ENCODE measurements around the gene CASTOR2.
"Not testable (repeated sequence)": the region's sequence is repeated elsewhere in the genome, so short reads cannot be mapped to it uniquely, and the experiment has no call there.

The CASTOR2 gene

GRCh38 chr7:74964511-74965119 is at the start of gene CASTOR2:
CASTOR2 (plus strand) TSS chr7:74964705; CDS start chr7:74964986, 281 bp downstream.
- FAIRE-seq, result not testable (repeated sequence)

GRCh38 chr7:74922321-74922890 is 42.1 kb upstream of the CASTOR2 start:
- not testable (repeated sequence) for FAIRE-seq

- FAIRE-seq, result not testable (repeated sequence)
Observed at GRCh38 chr7:74923644-74924043, 40.9 kb upstream of the CASTOR2 start.

GRCh38 chr7:74926968-74927367 is 37.5 kb upstream of the CASTOR2 start:
- FAIRE-seq, result not testable (repeated sequence)

- not testable (repeated sequence) for FAIRE-seq
Observed at GRCh38 chr7:74931563-74932328, 32.8 kb upstream of the CASTOR2 start.

GRCh38 chr7:74939429-74939828 is 25.1 kb upstream of the CASTOR2 start:
- FAIRE-seq, result not testable (repeated sequence)

- FAIRE-seq, result not testable (repeated sequence)
Observed at GRCh38 chr7:74941302-74942069, 23.0 kb upstream of the CASTOR2 start.

GRCh38 chr7:74943923-74944322 is 20.6 kb upstream of the CASTOR2 start:
- not testable (repeated sequence) for FAIRE-seq

GRCh38 chr7:74947741-74948140 is 16.8 kb upstream of the CASTOR2 start:
- not testable (repeated sequence) for FAIRE-seq

GRCh38 chr7:74953774-74954173 is 10.7 kb upstream of the CASTOR2 start:
- not testable (repeated sequence) for FAIRE-seq

- not testable (repeated sequence) for FAIRE-seq
Observed at GRCh38 chr7:74958328-74958727, 6.2 kb upstream of the CASTOR2 start.

- FAIRE-seq, result not testable (repeated sequence)
Observed at GRCh38 chr7:74963704-74964510, 598 bp upstream of the CASTOR2 start.

GRCh38 chr7:74966208-74966854 is 1.8 kb downstream of the CASTOR2 start:
- FAIRE-seq, result not testable (repeated sequence)

- not testable (repeated sequence) for FAIRE-seq
Observed at GRCh38 chr7:74966909-74967308, 2.4 kb downstream of the CASTOR2 start.

- FAIRE-seq, result not testable (repeated sequence)
Observed at GRCh38 chr7:74971431-74971830, 6.9 kb downstream of the CASTOR2 start.

GRCh38 chr7:74972377-74972776 is 7.9 kb downstream of the CASTOR2 start:
- FAIRE-seq, result not testable (repeated sequence)

- FAIRE-seq, result not testable (repeated sequence)
Observed at GRCh38 chr7:74975959-74976358, 11.5 kb downstream of the CASTOR2 start.

- FAIRE-seq, result not testable (repeated sequence)
Observed at GRCh38 chr7:74977523-74977922, 13.0 kb downstream of the CASTOR2 start.

GRCh38 chr7:74988436-74988835 is 23.9 kb downstream of the CASTOR2 start:
- FAIRE-seq, result not testable (repeated sequence)

- no peak for FAIRE-seq
Observed at GRCh38 chr7:74993121-74993520, 28.6 kb downstream of the CASTOR2 start.

GRCh38 chr7:74994869-74995543 is 30.5 kb downstream of the CASTOR2 start:
- not testable (repeated sequence) for FAIRE-seq

Measured in colon (tissue), 2 donors.